LNCaP clone FGC (cell line): ENCODE measurements around the gene CSF3R.

ENCODE experiments used
- DNase-seq: peaks from one replicate; pipeline ENCODE4 v3.0.0-alpha.2; 2011; ENCODE audit warnings: low read depth
- H3K4me3 ChIP-seq: 2 replicates; pipeline ENCODE4 v1.5.1; 2011; ENCODE audit warnings: mild to moderate bottlenecking, low read depth, low read length, control low read depth
- CTCF ChIP-seq: IDR thresholded peaks from 2 replicates; pipeline ENCODE4 v1.5.1; 2012; ENCODE audit warnings: mild to moderate bottlenecking; ENCODE audit not compliant: control insufficient read depth, insufficient read depth; ENCODE audit errors: extremely low read depth

The CSF3R gene

DNA sequence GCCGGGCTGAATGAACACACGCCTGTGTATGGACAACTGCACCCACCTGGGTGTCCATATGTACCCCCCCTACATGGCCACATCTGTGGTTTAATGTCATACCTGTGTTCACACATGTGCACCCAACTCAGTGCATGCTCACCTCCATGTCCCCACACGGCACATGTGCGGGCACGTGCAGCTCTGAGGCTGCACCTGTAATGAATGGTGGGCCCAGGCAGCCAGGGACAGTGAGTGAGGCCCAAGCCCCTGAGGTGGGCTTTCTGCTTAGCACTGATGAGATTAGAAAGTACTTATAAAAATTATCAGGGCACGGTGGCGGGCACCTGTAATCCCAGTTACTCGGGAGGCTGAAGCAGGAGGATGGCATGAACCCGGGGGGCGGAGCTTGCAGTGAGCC is 42.5 kb upstream of the CSF3R start:
- DNase-seq = no peak

GRCh38 chr1:36524359-36525062 is 41.8 kb upstream of the CSF3R start:
- no peak overlapping the region for H3K4me3 ChIP-seq
- no peak for TF ChIP-seq CTCF
- no peak for DNase-seq

More for the DNA sequence above, 42.5 kb upstream of the CSF3R start:
- H3K4me3 ChIP-seq = no peak overlapping the region
- no peak for TF ChIP-seq CTCF

DNA sequence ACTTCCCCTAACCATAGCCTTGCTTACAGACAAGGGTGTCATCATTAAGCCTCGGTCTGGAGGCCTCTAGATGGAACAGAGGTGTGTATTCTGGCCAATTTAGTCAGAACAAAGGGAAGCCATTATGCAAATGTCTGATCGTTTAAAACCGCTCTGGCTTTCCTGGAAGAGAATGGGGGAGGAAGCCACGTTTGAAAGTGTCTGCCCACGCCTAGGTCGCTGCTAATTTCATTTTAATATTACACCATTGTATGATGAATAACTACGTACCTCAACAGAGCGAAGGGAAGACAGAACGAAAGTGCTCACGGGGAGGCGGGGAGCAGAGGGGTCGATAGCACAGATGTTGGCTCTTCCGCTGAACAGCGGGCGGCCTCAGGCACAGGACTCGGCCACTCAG is 41.1 kb upstream of the CSF3R start:
- H3K4me3 ChIP-seq = no peak overlapping the region
- TF ChIP-seq CTCF = no peak
- no peak for DNase-seq

DNA sequence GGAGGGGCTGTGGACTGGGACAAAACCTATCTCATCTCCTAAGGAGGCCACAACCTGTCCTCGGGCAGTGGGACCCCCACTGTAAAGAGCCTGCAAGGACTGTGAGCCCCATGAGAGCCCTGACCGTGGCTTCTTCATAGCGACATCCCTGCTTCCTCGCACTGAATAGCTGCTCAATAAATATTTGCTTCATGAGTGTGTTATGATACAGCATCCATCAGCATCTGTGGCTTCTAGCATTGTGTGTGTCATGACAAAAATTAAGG is 40.5 kb upstream of the CSF3R start:
- no peak for DNase-seq
- no peak overlapping the region for H3K4me3 ChIP-seq
- no peak for TF ChIP-seq CTCF

DNA sequence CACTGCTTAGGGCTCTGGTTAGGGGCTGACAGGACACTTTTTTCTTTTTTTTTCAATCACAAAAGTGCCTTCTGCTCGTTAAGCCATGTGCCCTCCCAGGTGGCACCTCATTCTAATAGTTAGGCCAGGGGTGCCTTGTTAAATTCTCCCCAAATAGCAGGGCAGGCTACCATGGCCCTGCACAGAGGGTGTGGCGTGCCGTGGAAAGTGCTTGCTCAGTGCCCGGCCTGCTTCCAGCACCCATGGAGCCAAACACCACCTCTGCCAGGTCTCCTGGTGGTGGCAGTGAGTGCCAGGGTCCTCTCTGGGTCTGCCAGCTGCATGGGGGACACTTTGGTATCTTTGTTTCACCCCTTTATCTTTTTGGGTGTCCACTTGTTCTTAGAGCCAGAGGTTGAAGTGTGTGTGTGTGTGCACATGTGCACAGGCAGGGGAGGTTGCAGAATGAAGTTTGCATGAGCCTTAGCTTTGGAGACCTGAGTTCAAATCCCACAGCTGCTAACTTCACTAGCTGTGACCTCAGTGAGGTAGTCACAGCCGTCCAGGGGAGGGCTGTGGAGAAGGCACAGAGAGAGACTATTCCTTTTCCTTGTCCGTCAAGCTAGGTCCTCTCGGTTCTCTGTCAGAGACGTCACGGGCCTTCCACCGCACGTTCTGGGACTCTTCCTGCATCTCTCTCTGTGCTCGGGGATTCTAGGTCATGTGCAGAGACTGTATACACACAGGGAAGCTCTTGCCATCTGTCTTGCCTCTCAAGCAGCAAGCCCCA is 39.9 kb upstream of the CSF3R start:
- no peak for DNase-seq
- H3K4me3 ChIP-seq = no peak overlapping the region
- no peak for TF ChIP-seq CTCF

- DNase-seq = no peak
- TF ChIP-seq CTCF = no peak
- H3K4me3 ChIP-seq = no peak overlapping the region
Measured at GRCh38 chr1:36522021-36522420, 39.3 kb upstream of the CSF3R start.
